Measurements from ENCODE around the gene ZNF830.
"Not testable (repeated sequence)": the region's sequence is repeated elsewhere in the genome, so short reads cannot be mapped to it uniquely, and the experiment has no call there.

The ZNF830 gene, protein sequence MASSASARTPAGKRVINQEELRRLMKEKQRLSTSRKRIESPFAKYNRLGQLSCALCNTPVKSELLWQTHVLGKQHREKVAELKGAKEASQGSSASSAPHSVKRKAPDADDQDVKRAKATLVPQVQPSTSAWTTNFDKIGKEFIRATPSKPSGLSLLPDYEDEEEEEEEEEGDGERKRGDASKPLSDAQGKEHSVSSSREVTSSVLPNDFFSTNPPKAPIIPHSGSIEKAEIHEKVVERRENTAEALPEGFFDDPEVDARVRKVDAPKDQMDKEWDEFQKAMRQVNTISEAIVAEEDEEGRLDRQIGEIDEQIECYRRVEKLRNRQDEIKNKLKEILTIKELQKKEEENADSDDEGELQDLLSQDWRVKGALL

DNA sequence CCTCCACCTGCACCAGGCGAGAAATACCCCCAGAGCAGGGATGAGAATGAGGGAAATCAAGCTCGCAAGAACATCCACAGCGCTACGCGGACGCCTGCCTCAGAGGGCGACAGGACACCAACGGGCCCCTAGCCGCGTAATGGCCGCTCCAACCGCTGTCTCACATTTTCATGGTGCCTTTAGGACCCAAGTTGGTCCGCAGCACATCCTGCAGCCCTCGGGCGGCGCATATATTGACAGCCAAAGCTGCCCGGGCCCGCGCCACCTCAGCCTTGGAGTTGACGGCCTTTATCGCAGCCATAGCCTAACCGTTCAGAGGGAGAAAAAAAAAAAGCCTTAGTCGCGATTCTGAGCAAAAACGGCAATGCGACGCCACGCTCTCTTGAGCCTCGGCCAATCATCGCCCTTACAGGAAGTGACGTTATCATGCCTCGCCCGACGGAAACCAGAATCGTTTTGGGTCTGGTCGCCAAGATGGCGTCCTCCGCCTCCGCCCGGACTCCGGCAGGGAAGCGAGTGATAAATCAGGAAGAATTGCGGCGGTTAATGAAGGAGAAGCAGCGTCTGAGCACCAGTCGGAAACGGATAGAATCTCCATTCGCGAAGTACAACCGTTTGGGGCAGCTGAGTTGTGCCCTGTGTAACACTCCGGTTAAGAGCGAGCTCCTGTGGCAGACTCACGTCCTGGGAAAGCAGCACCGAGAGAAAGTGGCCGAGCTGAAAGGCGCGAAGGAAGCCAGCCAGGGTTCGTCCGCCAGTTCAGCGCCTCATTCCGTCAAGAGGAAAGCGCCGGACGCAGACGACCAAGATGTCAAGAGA lies at the start of gene ZNF830, which contains the start of gene CCT6B:
Gene ZNF830 (plus strand): TSS at position 448 of the 819 bp plus-strand sequence. CDS start 27 bp downstream, at position 475.
Gene CCT6B (minus strand): TSS at position 368 of the 819 bp plus-strand sequence. CDS start 67 bp downstream, at position 301.
- peak; percentile 86 for DNase-seq (ENCODE audit: low read depth)

DNA sequence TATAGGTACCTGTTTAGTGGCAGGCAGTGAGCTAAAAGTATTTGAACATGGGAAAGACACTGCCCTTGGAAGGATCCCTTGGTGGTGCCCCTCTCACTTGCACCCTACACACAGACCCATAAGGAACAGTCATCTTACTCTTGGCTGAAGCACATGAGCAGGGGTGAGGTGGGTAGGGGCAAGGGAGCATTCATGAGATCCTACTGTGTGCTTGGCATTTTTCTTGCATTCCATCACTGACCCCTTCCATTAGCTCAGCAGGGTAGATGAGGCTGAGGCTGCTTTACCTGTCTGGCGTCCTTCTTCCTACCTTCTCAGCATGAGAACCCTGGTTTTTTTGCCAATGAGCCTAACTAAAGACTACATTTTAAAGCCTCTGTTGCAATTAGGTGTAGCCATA lies 48.3 kb upstream of the ZNF830 start:
- no peak for DNase-seq (ENCODE audit: low read depth)

DNA sequence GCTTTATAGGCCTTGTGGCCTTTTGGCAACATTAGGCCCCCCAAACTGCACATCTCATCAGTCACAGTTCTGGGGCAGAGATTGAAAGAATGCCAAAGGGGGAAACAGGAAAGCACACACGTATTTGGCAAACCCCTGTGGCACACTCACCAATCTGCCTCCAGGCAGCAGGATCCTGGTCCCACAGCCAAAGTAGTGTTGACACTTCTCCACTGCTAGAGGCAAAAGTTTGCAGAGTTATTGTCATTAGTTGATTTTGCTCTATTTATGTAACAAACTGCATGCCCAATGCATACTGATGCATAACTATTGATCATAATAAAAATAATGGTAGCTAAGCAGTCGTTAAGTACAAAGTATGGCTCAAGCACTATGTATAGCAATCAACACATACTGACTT lies 45.2 kb upstream of the ZNF830 start:
- no peak for DNase-seq (ENCODE audit: low read depth)

GRCh38 chr17:34917381-34917780 lies 44.0 kb upstream of the ZNF830 start:
- no peak for DNase-seq (ENCODE audit: low read depth)

GRCh38 chr17:34920676-34921075 lies 40.7 kb upstream of the ZNF830 start:
- DNase-seq (ENCODE audit: low read depth), result no peak

- DNase-seq (ENCODE audit: low read depth), result no peak
These were observed 34.7 kb upstream of the ZNF830 start for GRCh38 chr17:34926661-34927060.

- no peak for DNase-seq (ENCODE audit: low read depth)
These were observed 31.1 kb upstream of the ZNF830 start for GRCh38 chr17:34930283-34930682.

GRCh38 chr17:34950780-34951179 lies 10.6 kb upstream of the ZNF830 start:
- DNase-seq (ENCODE audit: low read depth), result not testable (repeated sequence)

DNA sequence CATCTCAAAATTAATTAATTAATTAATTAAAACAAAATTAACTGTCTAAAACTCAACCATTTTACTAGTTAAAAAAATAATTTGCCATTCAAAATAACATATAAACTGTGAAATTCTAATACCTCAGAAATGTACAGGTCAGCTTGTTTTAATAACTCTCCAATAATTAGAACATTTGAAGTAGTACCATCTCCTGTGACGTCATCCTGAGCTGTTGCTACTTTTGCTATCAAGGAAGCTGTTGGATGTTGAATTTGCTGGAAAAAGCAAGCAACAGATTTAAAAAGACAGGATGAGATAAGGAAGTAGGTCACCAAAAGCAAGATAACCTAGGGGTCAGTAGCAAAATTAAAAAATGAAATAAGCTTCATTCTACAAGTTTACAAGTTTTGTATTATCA lies 2.9 kb upstream of the ZNF830 start:
- no peak for DNase-seq (ENCODE audit: low read depth)

GRCh38 chr17:34974179-34974578 lies 12.8 kb downstream of the ZNF830 start:
- DNase-seq (ENCODE audit: low read depth), result no peak

- DNase-seq (ENCODE audit: low read depth), result no peak
These were observed 13.8 kb downstream of the ZNF830 start for GRCh38 chr17:34974794-34975785.

DNA sequence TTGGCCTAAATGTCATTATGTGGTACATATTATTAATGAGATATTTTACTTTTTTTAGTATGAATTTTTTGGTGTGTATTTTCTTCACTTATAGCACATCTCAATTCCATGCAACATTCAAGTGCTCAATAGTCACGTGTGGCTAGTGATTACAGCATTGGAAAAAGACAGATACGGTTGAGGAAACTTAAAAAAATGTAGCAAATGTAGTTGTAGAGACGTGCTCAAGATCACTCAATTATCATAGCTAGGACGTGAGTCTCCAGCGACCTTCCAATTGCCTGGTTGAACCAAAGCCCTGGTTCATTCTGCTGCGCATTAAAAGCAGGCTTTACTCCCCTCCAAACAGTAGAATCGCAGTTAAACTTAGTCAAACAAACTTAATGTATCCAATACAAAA lies 17.8 kb downstream of the ZNF830 start:
- no peak for DNase-seq (ENCODE audit: low read depth)

GRCh38 chr17:34979650-34980352 lies 18.5 kb downstream of the ZNF830 start:
- no peak for DNase-seq (ENCODE audit: low read depth)

DNA sequence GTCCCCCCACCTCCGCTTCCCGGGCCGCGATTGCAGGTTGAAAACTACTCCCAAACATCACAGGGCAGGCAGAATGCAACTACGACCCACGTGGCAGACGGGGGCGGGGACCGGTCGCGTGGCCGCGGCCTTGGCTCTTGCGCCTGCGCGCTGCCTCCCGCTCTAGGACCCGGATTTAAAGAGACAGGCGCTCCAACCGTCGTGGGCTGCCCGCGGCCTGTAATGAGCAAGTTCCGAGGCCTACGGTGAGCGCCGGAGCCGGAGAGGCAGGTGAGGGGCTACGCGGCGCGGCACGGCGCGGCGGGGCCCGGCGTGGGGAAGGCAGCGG lies 19.0 kb downstream of the ZNF830 start, which contains the start of gene LIG3:
Gene LIG3 (plus strand): TSS at position 160 of the 328 bp plus-strand sequence. CDS start 2,494 bp downstream, outside the sequence.
- peak; percentile 85 for DNase-seq (ENCODE audit: low read depth)

- DNase-seq (ENCODE audit: low read depth), result peak; percentile 40
These were observed 19.6 kb downstream of the ZNF830 start for GRCh38 chr17:34980681-34981537.

DNA sequence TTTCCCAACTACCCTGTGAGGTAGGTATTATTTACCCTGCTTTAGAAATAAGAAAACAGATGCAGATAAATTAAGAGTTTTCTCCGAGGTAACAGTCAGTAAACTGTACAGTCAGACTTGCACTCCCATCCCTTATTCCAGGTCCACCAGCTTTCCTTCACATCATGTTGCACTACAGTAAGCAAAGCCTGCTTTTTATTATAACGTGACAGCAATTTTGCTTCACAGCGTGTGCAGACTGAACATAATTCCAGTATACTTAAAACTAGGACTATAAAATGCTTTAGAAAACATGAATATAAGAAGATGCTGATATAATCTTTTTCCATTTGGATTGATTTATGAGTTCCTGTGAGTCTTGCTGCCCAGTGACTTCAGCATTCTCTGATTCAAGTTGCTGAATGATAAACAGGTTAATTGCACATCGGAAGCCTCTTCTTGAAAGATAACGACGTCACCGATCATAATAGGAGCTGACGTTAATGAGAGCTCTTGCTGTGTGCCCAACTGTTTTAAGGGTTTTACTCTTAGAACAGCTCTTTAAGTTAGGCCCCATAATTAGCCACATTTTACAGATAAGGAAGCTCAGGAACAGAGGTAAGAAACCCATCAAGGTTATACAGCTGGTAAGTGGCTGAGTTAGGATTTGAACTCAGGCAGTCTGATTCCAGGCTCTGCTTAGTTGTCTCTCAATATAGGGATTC lies 20.4 kb downstream of the ZNF830 start:
- no peak for DNase-seq (ENCODE audit: low read depth)

GRCh38 chr17:34987232-34987631 lies 25.9 kb downstream of the ZNF830 start:
- no peak for DNase-seq (ENCODE audit: low read depth)

- DNase-seq (ENCODE audit: low read depth), result no peak
These were observed 27.3 kb downstream of the ZNF830 start for GRCh38 chr17:34988644-34989043.

DNA sequence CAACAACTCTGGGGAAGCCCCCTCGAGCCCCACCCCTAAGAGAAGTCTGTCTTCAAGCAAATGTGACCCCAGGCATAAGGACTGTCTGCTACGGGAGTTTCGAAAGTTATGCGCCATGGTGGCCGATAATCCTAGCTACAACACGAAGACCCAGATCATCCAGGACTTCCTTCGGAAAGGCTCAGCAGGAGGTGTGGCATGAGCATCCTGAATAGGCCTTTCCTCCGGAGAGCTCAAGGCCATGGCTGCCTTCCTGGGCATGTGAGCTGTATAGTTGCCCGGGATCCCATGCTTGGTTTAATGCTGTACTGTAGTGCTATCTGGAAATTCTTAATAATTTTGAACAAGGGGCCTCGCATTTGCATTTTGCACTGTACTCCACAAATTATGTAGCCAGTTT lies 28.1 kb downstream of the ZNF830 start:
- no peak for DNase-seq (ENCODE audit: low read depth)
